Suprapubic skin (tissue), 4 donors: ENCODE results near the gene OR5K3. TPM values are rescaled to one million over a fixed set of nuclear protein-coding genes. Genes with fewer than 3 reads are reported as not detected.

Source experiments
- DNase-seq, 2 donors: peaks; one replicate each; pipeline ENCODE4 v3.0.0-alpha.2; 2019; ENCODE audit warnings: low spot score in 2 of 2
- H3K27ac ChIP-seq: fragments of 200-600 bp; sonication (generic); one replicate; pipeline ENCODE4 v1.5.1; 2019
- H3K27me3 ChIP-seq: fragments of 200-600 bp; sonication (generic); one replicate; pipeline ENCODE4 v1.5.1; 2019
- H3K36me3 ChIP-seq: fragments of 200-600 bp; sonication (generic); one replicate; pipeline ENCODE4 v1.5.1; 2019
- H3K4me1 ChIP-seq: fragments of 200-600 bp; sonication (generic); one replicate; pipeline ENCODE4 v1.5.1; 2019
- H3K4me3 ChIP-seq: fragments of 200-600 bp; sonication (generic); one replicate; pipeline ENCODE4 v1.5.1; 2019; ENCODE audit warnings: mild to moderate bottlenecking
- H3K9me3 ChIP-seq: fragments of 200-600 bp; sonication (generic); one replicate; pipeline ENCODE4 v1.5.1; 2019
- CTCF ChIP-seq, 2 donors: fragments of 200-600 bp in 1 of 2; fragments of 450-650 bp in 1 of 2; sonication (generic) in 1 of 2; IDR thresholded peaks; one replicate each; pipeline ENCODE4 v1.5.1; 2016 to 2019; ENCODE audit warnings: antibody characterized with exemption in 2 of 2, mild to moderate bottlenecking in 1 of 2, moderate library complexity in 1 of 2
- EP300 ChIP-seq: sonication (generic); formaldehyde crosslinking; IDR thresholded peaks from one replicate; pipeline ENCODE4 v1.6.1; 2017; ENCODE audit warnings: antibody characterized with exemption
- POLR2A ChIP-seq, 2 donors: fragments of 450-650 bp; IDR thresholded peaks; one replicate each; pipeline ENCODE4 v1.6.1; 2017; ENCODE audit warnings: antibody characterized with exemption in 2 of 2, mild to moderate bottlenecking in 2 of 2, moderate library complexity in 2 of 2
- POLR2AphosphoS5 ChIP-seq, 3 donors: sonication (generic); formaldehyde crosslinking; IDR thresholded peaks; one replicate each; pipeline ENCODE4 v1.6.1; 2017; ENCODE audit warnings: antibody characterized with exemption in 3 of 3
- WGBS: methylation state at CpG from one replicate; pipeline ENCODE4 v1.1.5; 2018; 5-methylcytosine and 5-hydroxymethylcytosine counted together
- total RNA-seq, 4 donors: library from RNA; depleted of rRNA; stranded (reverse); fragments of >200 nt; gene quantifications; one replicate each; pipeline ENCODE4 v1.1.0, GENCODE V29; 2016

Gene OR5K3
- total RNA-seq, 4 donors from 2014 or later: not detected

GRCh38 chr3:98359250-98359649 is 31.2 kb upstream of the OR5K3 start:
- DNase-seq: no peak
- peaks cover 10% of the 10 kb centered on the region for H3K9me3 ChIP-seq
- H3K27ac ChIP-seq: no peak overlapping the region
- H3K36me3 ChIP-seq: no peaks in the 10 kb centered on the region
- H3K4me3 ChIP-seq: no peak overlapping the region
- H3K27me3 ChIP-seq: no peaks in the 10 kb centered on the region
- no peaks in the 10 kb centered on the region for H3K4me1 ChIP-seq
- TF ChIP-seq CTCF (IDR thresholded peaks at IDR 0.05): no peak
- TF ChIP-seq POLR2AphosphoS5 (IDR thresholded peaks at IDR 0.05): no peak
- no peak for TF ChIP-seq EP300
- TF ChIP-seq POLR2A (IDR thresholded peaks at IDR 0.05): no peak

- no peaks in the 10 kb centered on the region for H3K4me1 ChIP-seq
- TF ChIP-seq CTCF (IDR thresholded peaks at IDR 0.05) (no peak), EP300 (no peak), POLR2AphosphoS5 (IDR thresholded peaks at IDR 0.05) (no peak), POLR2A (IDR thresholded peaks at IDR 0.05) (no peak)
- H3K4me3 ChIP-seq: no peak overlapping the region
- no peaks in the 10 kb centered on the region for H3K27me3 ChIP-seq
- 60% methylated on average over 1 of the region's 1 CpG for WGBS
- no peak for DNase-seq
- H3K36me3 ChIP-seq: no peaks in the 10 kb centered on the region
- no peak overlapping the region for H3K27ac ChIP-seq
- peaks cover 10% of the 10 kb centered on the region for H3K9me3 ChIP-seq
Observed at GRCh38 chr3:98359993-98360675, 30.3 kb upstream of the OR5K3 start.

- Histone ChIP-seq H3K4me1 (no peaks in the 10 kb centered on the region), H3K9me3 (peaks cover 10% of the 10 kb centered on the region), H3K27ac (no peak overlapping the region), H3K36me3 (no peaks in the 10 kb centered on the region), H3K4me3 (no peak overlapping the region), H3K27me3 (no peaks in the 10 kb centered on the region)
- no peak for DNase-seq
- 97% methylated on average over 3 of the region's 3 CpGs for WGBS
- TF ChIP-seq POLR2AphosphoS5 (IDR thresholded peaks at IDR 0.05) (no peak), POLR2A (IDR thresholded peaks at IDR 0.05) (no peak), EP300 (no peak), CTCF (IDR thresholded peaks at IDR 0.05) (no peak)
Observed at GRCh38 chr3:98360681-98361080, 29.8 kb upstream of the OR5K3 start.

GRCh38 chr3:98361289-98361688 is 29.2 kb upstream of the OR5K3 start:
- DNase-seq: no peak
- TF ChIP-seq POLR2A (IDR thresholded peaks at IDR 0.05) (no peak), EP300 (no peak), CTCF (IDR thresholded peaks at IDR 0.05) (no peak), POLR2AphosphoS5 (IDR thresholded peaks at IDR 0.05) (no peak)
- Histone ChIP-seq H3K27ac (no peak overlapping the region), H3K4me3 (no peak overlapping the region), H3K36me3 (no peaks in the 10 kb centered on the region), H3K9me3 (peaks cover 10% of the 10 kb centered on the region), H3K27me3 (no peaks in the 10 kb centered on the region), H3K4me1 (no peaks in the 10 kb centered on the region)
- 85% methylated on average over 2 of the region's 2 CpGs for WGBS

- TF ChIP-seq POLR2AphosphoS5 (IDR thresholded peaks at IDR 0.05) (no peak), EP300 (no peak), POLR2A (IDR thresholded peaks at IDR 0.05) (no peak)
- Histone ChIP-seq H3K4me3 (no peak overlapping the region), H3K27me3 (no peaks in the 10 kb centered on the region), H3K36me3 (no peaks in the 10 kb centered on the region), H3K4me1 (no peaks in the 10 kb centered on the region), H3K27ac (no peak overlapping the region), H3K9me3 (no peaks in the 10 kb centered on the region)
- 83% methylated on average over 4 of the region's 4 CpGs for WGBS
- no peak for DNase-seq
Observed at GRCh38 chr3:98367464-98368246, 22.8 kb upstream of the OR5K3 start.
